ENCODE results near the gene HNRNPLL.

Gene HNRNPLL

DNA sequence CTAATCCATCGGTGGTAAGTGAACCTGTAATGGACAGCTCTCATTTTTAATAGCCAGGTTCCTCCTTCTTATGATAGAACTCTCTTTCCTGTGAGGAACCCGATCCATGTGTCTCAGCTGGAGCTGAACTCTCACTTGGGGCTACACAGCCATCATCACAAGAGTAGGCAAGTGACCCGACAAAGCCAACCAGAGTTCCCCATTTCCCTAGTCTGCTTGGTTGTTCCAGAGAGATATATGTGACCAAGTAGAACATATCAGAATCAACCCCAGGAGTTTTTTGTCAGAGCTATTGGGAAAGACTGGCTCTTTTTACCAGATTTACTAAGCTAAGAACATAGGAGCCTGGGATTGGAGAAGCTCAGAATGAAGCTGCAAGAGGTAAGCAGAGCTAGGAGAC lies 14.6 kb upstream of the HNRNPLL start:
- no peak overlapping the region for H3K9ac ChIP-seq (ENCODE audit: low read depth, low read length, poor library complexity, severe bottlenecking)
- no peaks in the 10 kb centered on the region for H4K20me1 ChIP-seq (ENCODE audit: insufficient read depth, low read length, poor library complexity, severe bottlenecking)
- H3K9me3 ChIP-seq (ENCODE audit: insufficient read depth, low read depth, low read length): no peaks in the 10 kb centered on the region
- no peaks in the 10 kb centered on the region for H3K79me2 ChIP-seq (ENCODE audit: insufficient read depth, low read length)
- no peak overlapping the region for H2AFZ ChIP-seq (ENCODE audit: low read length)
- H3K4me2 ChIP-seq (ENCODE audit: low read depth, low read length, poor library complexity, severe bottlenecking): no peak overlapping the region
- H3K4me3 ChIP-seq (ENCODE audit: low read length, poor library complexity, severe bottlenecking): no peak overlapping the region
- no peaks in the 10 kb centered on the region for H3K36me3 ChIP-seq (ENCODE audit: insufficient read depth, low read length)
- H3K4me1 ChIP-seq (ENCODE audit: insufficient read depth, low read length, poor library complexity, severe bottlenecking): peaks cover 4% of the 10 kb centered on the region
- no peaks in the 10 kb centered on the region for H3K9me2 ChIP-seq (replicated peaks; ENCODE audit: low read depth, low read length)
- no peaks in the 10 kb centered on the region for H3K27me3 ChIP-seq (ENCODE audit: insufficient read depth, low read length, poor library complexity, severe bottlenecking)
- TF ChIP-seq, protein P1, sequence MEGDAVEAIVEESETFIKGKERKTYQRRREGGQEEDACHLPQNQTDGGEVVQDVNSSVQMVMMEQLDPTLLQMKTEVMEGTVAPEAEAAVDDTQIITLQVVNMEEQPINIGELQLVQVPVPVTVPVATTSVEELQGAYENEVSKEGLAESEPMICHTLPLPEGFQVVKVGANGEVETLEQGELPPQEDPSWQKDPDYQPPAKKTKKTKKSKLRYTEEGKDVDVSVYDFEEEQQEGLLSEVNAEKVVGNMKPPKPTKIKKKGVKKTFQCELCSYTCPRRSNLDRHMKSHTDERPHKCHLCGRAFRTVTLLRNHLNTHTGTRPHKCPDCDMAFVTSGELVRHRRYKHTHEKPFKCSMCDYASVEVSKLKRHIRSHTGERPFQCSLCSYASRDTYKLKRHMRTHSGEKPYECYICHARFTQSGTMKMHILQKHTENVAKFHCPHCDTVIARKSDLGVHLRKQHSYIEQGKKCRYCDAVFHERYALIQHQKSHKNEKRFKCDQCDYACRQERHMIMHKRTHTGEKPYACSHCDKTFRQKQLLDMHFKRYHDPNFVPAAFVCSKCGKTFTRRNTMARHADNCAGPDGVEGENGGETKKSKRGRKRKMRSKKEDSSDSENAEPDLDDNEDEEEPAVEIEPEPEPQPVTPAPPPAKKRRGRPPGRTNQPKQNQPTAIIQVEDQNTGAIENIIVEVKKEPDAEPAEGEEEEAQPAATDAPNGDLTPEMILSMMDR (conservative IDR thresholded peaks at IDR 0.05; ENCODE audit: low read length): no peak
- no peak for TF ChIP-seq EZH2phosphoT487 (IDR thresholded peaks at IDR 0.05; ENCODE audit: borderline replicate concordance)
- no peaks in the 10 kb centered on the region for H3F3A ChIP-seq (ENCODE audit: low read depth)

DNA sequence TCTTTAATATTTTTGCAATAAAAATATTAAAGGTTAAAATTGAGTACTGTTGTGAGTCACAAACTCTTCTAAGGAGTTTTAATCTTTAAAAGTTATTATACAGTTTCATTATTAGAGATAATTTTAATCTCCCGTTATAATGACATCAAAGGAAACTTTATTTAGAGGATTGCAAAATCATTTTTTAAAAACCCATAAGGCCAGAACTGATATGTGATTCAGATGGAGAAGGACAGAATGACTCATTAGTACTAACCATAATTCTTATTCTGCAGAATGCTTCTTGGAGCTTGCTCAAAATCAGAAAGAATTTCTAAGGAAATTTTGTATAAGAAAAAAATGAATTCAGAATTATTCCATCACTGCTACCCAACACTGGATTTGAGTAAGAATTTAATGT lies 12.5 kb upstream of the HNRNPLL start:
- Histone ChIP-seq H3K4me1 (ENCODE audit: insufficient read depth, low read length, poor library complexity, severe bottlenecking) (peaks cover 7% of the 10 kb centered on the region), H3K9me3 (ENCODE audit: insufficient read depth, low read depth, low read length) (no peaks in the 10 kb centered on the region), H3K27me3 (ENCODE audit: insufficient read depth, low read length, poor library complexity, severe bottlenecking) (no peaks in the 10 kb centered on the region), H2AFZ (ENCODE audit: low read length) (no peak overlapping the region), H3K36me3 (ENCODE audit: insufficient read depth, low read length) (no peaks in the 10 kb centered on the region), H3K9me2 (replicated peaks; ENCODE audit: low read depth, low read length) (no peaks in the 10 kb centered on the region), H3K79me2 (ENCODE audit: insufficient read depth, low read length) (no peaks in the 10 kb centered on the region), H3K4me2 (ENCODE audit: low read depth, low read length, poor library complexity, severe bottlenecking) (no peak overlapping the region), H4K20me1 (ENCODE audit: insufficient read depth, low read length, poor library complexity, severe bottlenecking) (no peaks in the 10 kb centered on the region), H3K4me3 (ENCODE audit: low read length, poor library complexity, severe bottlenecking) (no peak overlapping the region), H3F3A (ENCODE audit: low read depth) (no peaks in the 10 kb centered on the region), H3K9ac (ENCODE audit: low read depth, low read length, poor library complexity, severe bottlenecking) (no peak overlapping the region)
- TF ChIP-seq EZH2phosphoT487 (IDR thresholded peaks at IDR 0.05; ENCODE audit: borderline replicate concordance): no peak
- TF ChIP-seq, protein P1 (conservative IDR thresholded peaks at IDR 0.05; ENCODE audit: low read length): no peak

DNA sequence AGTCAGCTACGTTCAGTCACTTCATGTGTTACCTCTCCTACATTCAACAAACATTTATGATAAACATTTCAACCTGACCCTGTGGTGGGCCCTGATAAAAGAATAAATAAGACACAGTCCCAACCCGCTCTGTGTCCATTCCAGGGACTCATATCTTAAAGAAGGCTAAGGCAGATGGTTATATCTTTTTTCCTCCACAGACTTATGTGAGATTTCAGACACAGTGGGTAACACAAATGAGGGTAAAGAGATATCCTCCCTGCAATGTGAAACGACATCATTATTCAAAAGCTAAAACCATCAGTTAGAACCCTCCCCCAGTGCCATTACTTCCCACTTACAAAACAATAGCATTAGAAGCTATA lies 11.1 kb upstream of the HNRNPLL start:
- Histone ChIP-seq H3F3A (ENCODE audit: low read depth) (no peaks in the 10 kb centered on the region), H3K36me3 (ENCODE audit: insufficient read depth, low read length) (no peaks in the 10 kb centered on the region), H3K9me2 (replicated peaks; ENCODE audit: low read depth, low read length) (no peaks in the 10 kb centered on the region), H3K79me2 (ENCODE audit: insufficient read depth, low read length) (no peaks in the 10 kb centered on the region), H2AFZ (ENCODE audit: low read length) (0 out of 2 replicates have a peak overlapping the region, but pooled peaks have one; percentile 3), H3K4me3 (ENCODE audit: low read length, poor library complexity, severe bottlenecking) (no peak overlapping the region), H3K4me2 (ENCODE audit: low read depth, low read length, poor library complexity, severe bottlenecking) (no peak overlapping the region), H3K27me3 (ENCODE audit: insufficient read depth, low read length, poor library complexity, severe bottlenecking) (no peaks in the 10 kb centered on the region), H3K9me3 (ENCODE audit: insufficient read depth, low read depth, low read length) (no peaks in the 10 kb centered on the region), H4K20me1 (ENCODE audit: insufficient read depth, low read length, poor library complexity, severe bottlenecking) (no peaks in the 10 kb centered on the region), H3K9ac (ENCODE audit: low read depth, low read length, poor library complexity, severe bottlenecking) (no peak overlapping the region), H3K4me1 (ENCODE audit: insufficient read depth, low read length, poor library complexity, severe bottlenecking) (peaks cover 7% of the 10 kb centered on the region)
- TF ChIP-seq EZH2phosphoT487 (IDR thresholded peaks at IDR 0.05; ENCODE audit: borderline replicate concordance): no peak
- TF ChIP-seq, protein P1 (conservative IDR thresholded peaks at IDR 0.05; ENCODE audit: low read length): no peak

Data from Loucy (cell line).